HUES64 (cell line): ENCODE results near the gene MARVELD2.
"Not testable (repeated sequence)": the region's sequence is repeated elsewhere in the genome, so short reads cannot be mapped to it uniquely, and the experiment has no call there.

Source experiments
- H3K27ac ChIP-seq: 2 replicates; pipeline ENCODE4 v1.7.0; 2013; ENCODE audit warnings: low read depth, low read length, inconsistent platforms
- H3K27me3 ChIP-seq: 2 replicates; pipeline ENCODE4 v1.6.1; 2013; ENCODE audit warnings: mild to moderate bottlenecking, low read length; ENCODE audit not compliant: insufficient read depth
- H3K36me3 ChIP-seq: 2 replicates; pipeline ENCODE4 v1.6.1; 2013; ENCODE audit warnings: mild to moderate bottlenecking, low read length; ENCODE audit not compliant: insufficient read depth
- H3K4me1 ChIP-seq: 2 replicates; pipeline ENCODE4 v1.6.1; 2013; ENCODE audit warnings: mild to moderate bottlenecking, low read length, moderate library complexity; ENCODE audit not compliant: insufficient read depth
- H3K4me3 ChIP-seq: 2 replicates; pipeline ENCODE4 v1.5.1; 2013; ENCODE audit warnings: mild to moderate bottlenecking, low read length, moderate library complexity
- H3K9ac ChIP-seq: 2 replicates; pipeline ENCODE4 v1.6.1; 2013; ENCODE audit warnings: mild to moderate bottlenecking, low read depth, low read length
- H3K9me3 ChIP-seq: 2 replicates; pipeline ENCODE4 v1.6.1; 2013; ENCODE audit warnings: low read depth, low read length; ENCODE audit not compliant: insufficient read depth
- WGBS: fragments of 150-250, 120-280 bp; methylation state at CpG from one replicate; pipeline ENCODE4 v1.1.7; 2013; ENCODE audit warnings: missing lambda C conversion rate; 5-methylcytosine and 5-hydroxymethylcytosine counted together

Gene MARVELD2

DNA sequence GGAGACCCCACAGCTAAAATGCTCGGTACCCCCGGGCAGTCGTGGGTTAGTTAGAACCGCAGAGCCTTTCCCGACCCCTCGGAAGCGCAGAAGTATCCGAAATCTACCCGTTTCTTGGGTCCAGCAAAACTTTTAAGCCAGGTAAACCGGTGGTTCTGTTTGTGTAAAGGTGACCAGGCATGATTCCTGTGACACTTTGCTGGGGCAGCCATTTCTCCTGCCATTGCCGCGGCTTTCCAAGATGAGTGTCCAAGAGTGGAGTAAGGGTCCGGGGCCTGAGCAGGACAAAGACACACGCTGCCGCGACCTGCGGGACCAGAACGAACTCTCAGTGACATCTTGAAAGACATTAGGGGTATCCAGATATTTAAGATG lies 655 bp downstream of the MARVELD2 start:
- Histone ChIP-seq H3K36me3 (peaks cover 39% of the 10 kb centered on the region), H3K4me1 (peaks cover 15% of the 10 kb centered on the region), H3K27me3 (peaks cover 9% of the 10 kb centered on the region; the same call in 1 of the 2 replicates), H3K4me3 (peak overlapping the region; percentile 91), H3K27ac (peak overlapping the region; percentile 90), H3K9me3 (no peaks in the 10 kb centered on the region), H3K9ac (peak overlapping the region; percentile 92)
- under 1% methylated on average over 18 of the region's 18 CpGs for WGBS

DNA sequence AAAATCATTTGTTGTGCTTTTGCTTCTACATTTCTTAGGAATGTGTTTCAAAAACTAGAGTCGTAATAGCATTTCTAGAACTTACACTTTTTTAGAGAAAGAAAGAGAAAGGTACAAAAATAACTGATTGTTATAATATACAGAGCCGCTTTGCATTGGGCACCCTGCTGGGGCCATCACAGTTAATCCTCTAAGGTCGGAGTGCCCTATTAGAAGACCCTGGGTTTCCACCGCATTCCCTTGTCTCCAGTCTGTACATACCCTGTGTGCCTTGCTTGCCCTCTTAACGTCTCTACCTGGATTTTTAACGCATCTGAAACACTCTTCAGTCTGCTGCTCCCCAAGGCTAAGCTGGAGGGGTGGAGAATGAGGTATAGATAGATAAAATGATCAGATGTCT lies 1.3 kb downstream of the MARVELD2 start:
- Histone ChIP-seq H3K9me3 (0 out of 2 replicates have a peak, but pooled peaks cover 1% of the 10 kb centered on the region), H3K36me3 (peaks cover 42% of the 10 kb centered on the region), H3K9ac (peak overlapping the region; percentile 92), H3K27me3 (peaks cover 9% of the 10 kb centered on the region; the same call in 1 of the 2 replicates), H3K27ac (no peak overlapping the region), H3K4me3 (peak overlapping the region; percentile 91), H3K4me1 (peaks cover 15% of the 10 kb centered on the region)
- 29% methylated on average over 6 of the region's 6 CpGs for WGBS

DNA sequence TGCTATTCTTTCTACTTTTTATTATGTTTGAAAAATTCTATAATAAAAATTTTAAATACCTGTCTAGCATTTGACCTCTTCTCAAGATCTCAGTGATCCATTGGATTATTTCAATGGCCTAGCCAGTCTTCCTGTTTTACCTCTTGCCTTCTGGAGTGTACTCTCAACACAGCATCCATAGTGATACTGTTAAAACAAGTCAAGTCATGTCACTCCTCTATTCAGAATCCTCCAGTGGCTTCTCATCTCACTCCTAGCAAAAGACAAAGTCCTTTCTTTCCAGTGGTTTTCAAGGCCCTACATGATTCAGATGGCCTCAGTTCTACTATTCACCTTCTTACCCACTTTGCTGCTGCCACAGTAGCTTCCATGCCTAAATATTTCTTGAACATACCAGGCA lies 1.8 kb downstream of the MARVELD2 start:
- 0 out of 2 replicates have a peak, but pooled peaks cover 3% of the 10 kb centered on the region for H3K9me3 ChIP-seq
- peaks cover 9% of the 10 kb centered on the region; the same call in 1 of the 2 replicates for H3K27me3 ChIP-seq
- peaks cover 15% of the 10 kb centered on the region for H3K4me1 ChIP-seq
- no peak overlapping the region for H3K27ac ChIP-seq
- H3K36me3 ChIP-seq: peaks cover 37% of the 10 kb centered on the region
- peak overlapping the region; percentile 91 for H3K4me3 ChIP-seq
- H3K9ac ChIP-seq: no peak overlapping the region

DNA sequence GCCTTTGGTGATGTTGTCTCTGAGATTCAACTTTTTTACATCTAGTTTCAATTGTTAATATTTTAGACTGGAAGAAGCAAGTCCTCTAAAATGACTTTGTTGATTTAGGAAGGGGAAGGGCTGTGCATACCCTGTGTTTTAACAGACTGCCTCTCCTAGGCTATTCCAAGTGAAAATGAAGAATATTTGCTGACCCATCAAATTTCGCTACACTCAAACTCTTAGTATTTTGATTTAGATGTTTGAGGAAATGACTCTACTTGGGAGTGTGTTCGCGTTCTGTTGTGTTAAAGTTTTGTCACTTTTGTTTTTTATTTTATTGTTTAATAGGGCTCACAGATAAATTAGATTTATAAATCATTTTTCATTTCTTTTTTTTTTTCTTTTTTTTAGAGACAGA lies 3.6 kb downstream of the MARVELD2 start:
- H3K36me3 ChIP-seq: peaks cover 28% of the 10 kb centered on the region

DNA sequence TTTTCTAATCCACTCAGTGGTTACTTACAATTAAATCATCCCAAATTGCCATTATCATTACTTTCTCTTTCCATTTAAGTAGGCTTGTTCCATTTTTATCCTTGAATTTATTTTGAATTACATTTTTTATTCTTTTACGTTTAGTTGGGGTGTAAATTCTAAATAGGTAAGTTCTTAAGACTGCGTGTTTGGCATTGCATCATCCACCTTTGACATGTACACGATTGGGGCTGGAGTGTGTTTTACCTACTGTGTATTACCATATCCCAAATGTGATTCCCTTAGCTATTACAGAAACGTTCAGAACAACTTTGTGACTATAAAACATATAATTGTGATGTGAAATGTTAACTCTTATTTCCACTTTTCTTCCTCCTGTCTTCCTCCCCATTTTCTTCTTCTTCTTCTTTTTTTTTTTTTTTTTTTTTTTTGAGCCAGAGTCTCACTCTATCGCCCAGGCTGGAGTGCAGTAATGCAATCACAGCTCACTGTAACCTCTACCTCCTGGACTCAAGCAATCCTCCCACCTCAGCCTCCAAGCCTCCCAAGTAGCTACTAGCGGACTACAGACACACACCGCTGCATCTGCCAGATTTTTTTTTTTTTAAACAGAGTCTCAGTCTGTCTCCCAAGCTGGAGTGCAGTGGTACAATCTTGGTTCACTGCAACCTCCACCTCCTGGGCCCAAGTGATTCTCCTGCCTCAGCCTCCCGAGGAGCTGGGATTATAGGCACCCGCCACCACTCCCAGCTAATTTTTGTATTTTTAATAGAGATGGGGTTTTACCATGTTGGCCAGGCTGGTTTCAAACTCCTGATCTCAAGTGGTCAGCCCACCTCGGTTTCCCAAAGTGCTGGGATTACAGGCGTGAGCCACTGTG lies 16.7 kb downstream of the MARVELD2 start:
- WGBS: 97% methylated on average over 10 of the region's 11 CpGs

More for the DNA sequence above, 3.6 kb downstream of the MARVELD2 start:
- Histone ChIP-seq H3K4me3 (no peak overlapping the region), H3K9me3 (0 out of 2 replicates have a peak, but pooled peaks cover 3% of the 10 kb centered on the region), H3K4me1 (peaks cover 15% of the 10 kb centered on the region), H3K27ac (no peak overlapping the region), H3K27me3 (peaks cover 9% of the 10 kb centered on the region; the same call in 1 of the 2 replicates), H3K9ac (no peak overlapping the region)
- no CpG with 5 or more reads among the region's 3 CpGs for WGBS

DNA sequence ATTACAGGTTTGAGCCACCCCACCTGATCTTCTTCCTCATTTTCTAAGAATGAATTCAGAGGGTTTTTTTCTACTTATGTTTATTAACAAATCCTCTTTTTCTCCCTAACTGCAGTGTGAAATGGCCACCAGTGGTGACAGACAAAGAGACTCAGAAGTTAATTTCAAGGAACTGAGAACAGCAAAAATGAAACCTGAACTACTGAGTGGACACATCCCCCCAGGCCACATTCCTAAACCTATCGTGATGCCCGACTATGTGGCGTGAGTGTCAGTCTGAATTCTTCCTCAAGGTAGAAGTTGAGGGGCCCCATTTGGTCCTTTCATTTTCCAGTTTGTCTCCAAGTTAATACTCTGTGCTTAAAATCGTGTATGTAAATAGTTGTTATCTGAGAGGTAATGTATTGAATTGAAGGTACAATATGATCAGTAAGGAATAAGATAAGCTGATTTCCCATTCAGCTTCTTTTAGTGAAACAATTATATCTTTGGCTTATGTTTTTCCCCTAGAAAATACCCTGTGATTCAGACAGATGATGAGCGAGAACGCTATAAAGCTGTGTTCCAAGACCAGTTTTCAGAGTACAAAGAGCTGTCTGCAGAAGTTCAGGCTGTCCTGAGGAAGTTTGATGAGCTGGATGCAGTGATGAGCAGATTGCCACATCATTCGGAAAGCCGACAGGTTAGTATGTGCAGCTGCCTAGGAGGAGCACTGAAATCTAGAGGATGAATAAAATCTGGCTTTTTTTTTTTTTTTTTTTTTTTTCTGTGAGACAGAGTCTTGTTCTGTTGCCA lies 17.7 kb downstream of the MARVELD2 start:
- H3K27me3 ChIP-seq: no peaks in the 10 kb centered on the region
- no peak overlapping the region for H3K27ac ChIP-seq
- no peak overlapping the region for H3K4me3 ChIP-seq
- H3K4me1 ChIP-seq: no peaks in the 10 kb centered on the region
- H3K36me3 ChIP-seq: peaks cover 26% of the 10 kb centered on the region
- 96% methylated on average over 8 of the region's 8 CpGs for WGBS
- no peak overlapping the region for H3K9ac ChIP-seq
- H3K9me3 ChIP-seq: no peaks in the 10 kb centered on the region

More for the DNA sequence above, 16.7 kb downstream of the MARVELD2 start:
- no peaks in the 10 kb centered on the region for H3K9me3 ChIP-seq
- peaks cover 26% of the 10 kb centered on the region for H3K36me3 ChIP-seq
- H3K4me3 ChIP-seq: no peak overlapping the region
- H3K27me3 ChIP-seq: no peaks in the 10 kb centered on the region
- H3K4me1 ChIP-seq: no peaks in the 10 kb centered on the region
- H3K27ac ChIP-seq: no peak overlapping the region
- H3K9ac ChIP-seq: no peak overlapping the region

DNA sequence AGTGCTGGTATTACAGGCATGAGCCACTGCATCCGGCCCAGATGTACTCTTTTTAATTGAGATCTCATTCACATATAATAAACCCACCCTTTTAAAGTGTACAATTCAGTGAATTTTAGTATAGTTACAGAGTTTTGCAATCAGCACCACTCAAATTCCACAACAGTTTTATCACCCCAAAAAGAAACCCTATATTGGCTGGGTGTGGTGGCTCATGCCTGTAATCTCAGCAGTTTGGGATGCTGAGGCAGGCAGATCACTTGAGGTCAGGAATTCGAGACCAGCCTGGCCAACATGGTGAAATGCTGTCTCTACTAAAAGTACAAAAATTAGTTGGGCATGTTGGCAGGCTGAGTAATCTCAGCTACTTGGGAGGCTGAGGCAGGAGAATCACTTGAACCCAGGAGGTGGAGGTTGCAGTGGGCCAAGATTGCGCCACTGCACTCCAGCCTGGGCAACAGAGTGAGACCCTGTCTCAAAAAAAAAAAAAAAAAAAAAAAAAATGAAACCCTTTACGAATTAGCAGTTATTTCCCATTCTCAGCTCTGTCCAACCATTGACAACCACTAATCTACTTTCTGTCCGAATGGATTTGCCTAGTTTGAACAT lies 20.5 kb downstream of the MARVELD2 start:
- not testable (repeated sequence) for H3K9me3 ChIP-seq, H3K27me3 ChIP-seq, H3K27ac ChIP-seq, H3K4me1 ChIP-seq, H3K9ac ChIP-seq, H3K4me3 ChIP-seq
- WGBS: 92% methylated on average over 5 of the region's 5 CpGs
- peaks cover 29% of the 10 kb centered on the region for H3K36me3 ChIP-seq

DNA sequence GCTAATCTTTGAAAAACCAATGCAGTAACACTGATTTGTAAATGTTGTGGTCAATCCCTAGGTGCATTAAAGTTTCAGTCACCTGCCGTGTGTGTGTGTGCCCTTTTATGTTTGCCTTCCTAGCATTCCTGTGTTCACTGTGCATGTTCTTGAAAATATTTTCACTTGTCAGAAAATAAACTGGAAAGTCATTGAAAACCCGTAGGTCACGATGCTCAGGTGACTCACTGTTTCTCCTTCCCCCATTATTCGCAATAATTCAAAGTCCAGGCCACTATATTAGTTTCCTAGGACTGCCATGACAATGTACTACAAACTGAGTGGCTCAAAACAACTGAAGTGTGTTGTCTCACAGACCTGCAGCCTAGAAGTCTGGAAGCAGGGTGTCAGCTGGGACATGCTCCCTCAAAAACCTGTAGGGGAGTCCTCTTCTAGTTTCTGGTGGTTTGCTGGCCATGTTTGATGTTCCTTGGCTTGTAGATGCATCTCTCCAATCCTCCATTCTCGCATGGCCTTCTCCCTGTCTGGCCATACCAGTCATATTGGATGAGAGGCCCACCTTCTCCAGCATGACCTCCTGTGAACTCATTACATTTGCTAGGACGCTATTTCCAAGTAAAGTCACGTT lies 29.3 kb downstream of the MARVELD2 start:
- no peaks in the 10 kb centered on the region for H3K27me3 ChIP-seq
- H3K36me3 ChIP-seq: peaks cover 17% of the 10 kb centered on the region; the same call in 1 of the 2 replicates
- H3K4me1 ChIP-seq: no peaks in the 10 kb centered on the region
- WGBS: 96% methylated on average over 7 of the region's 7 CpGs
- H3K27ac ChIP-seq: no peak overlapping the region
- H3K9ac ChIP-seq: no peak overlapping the region
- no peak overlapping the region for H3K4me3 ChIP-seq
- H3K9me3 ChIP-seq: no peaks in the 10 kb centered on the region

DNA sequence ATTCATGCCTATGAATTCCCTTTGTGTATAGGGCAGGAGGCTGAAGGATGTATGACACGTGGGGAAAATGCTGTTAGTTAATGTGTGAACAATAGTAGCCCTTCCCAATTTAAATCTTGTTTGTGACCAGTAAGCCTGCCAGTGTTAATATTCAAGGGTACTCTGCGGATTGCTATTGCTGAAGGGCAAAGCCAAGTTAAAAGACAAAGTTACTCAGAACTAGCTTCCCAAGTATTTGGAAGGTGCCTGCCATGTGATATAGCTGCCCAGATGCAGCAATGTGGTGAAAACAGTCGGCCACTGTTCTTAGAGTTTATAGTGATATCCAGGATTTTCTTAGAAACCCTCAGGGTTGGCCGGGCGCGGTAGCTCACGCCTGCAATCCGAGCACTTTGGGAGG lies 34.6 kb downstream of the MARVELD2 start:
- H3K9me3 ChIP-seq: no peaks in the 10 kb centered on the region
- 92% methylated on average over 8 of the region's 8 CpGs for WGBS
- H3K4me3 ChIP-seq: no peak overlapping the region
- H3K9ac ChIP-seq: no peak overlapping the region
- no peaks in the 10 kb centered on the region for H3K27me3 ChIP-seq
- H3K27ac ChIP-seq: no peak overlapping the region
- no peaks in the 10 kb centered on the region for H3K36me3 ChIP-seq
- peaks cover 3% of the 10 kb centered on the region; the same call in 1 of the 2 replicates for H3K4me1 ChIP-seq

DNA sequence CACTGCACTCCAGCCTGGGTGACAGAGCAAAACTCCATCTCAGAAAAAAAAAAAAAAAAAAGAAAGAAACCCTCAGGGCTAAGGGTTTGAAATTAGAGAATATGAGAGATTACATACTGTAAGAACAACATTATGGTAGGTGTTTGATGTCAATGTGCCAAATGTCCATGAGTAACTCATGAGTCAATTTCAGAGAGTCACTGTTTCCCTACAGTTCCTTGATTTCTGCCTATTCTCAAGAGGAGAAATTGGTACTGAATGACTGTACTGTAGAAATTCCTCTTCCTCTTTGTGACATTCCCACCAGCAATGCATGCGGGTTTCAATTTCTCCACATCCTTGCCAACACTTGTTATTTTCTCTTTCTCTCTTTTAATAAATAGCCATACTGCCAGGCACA lies 35.2 kb downstream of the MARVELD2 start:
- Histone ChIP-seq H3K36me3 (no peaks in the 10 kb centered on the region), H3K4me1 (peaks cover 5% of the 10 kb centered on the region; the same call in 1 of the 2 replicates), H3K9me3 (no peaks in the 10 kb centered on the region), H3K4me3 (no peak overlapping the region), H3K27ac (no peak overlapping the region), H3K9ac (no peak overlapping the region), H3K27me3 (no peaks in the 10 kb centered on the region)
- 97% methylated on average over 1 of the region's 1 CpG for WGBS
